K562 (cell line): ENCODE measurements around the gene SLC4A3. TPM values are rescaled to one million over a fixed set of nuclear protein-coding genes. Genes with fewer than 3 reads are reported as not detected.
A peak's percentile ranks its signal among the peaks of the same experiment; 100 is the strongest.

ENCODE experiments used
- ATAC-seq: fragments of 200-7000 bp; cut with Tn5 transposase; 3 replicates; pipeline ENCODE4 v1.9.1; 2020; ENCODE audit warnings: moderate library complexity
- BruUV-seq: library from RNA; stranded (reverse); fragments of 400-500 nt; replicated peaks from 2 replicates; lab custom pipeline; 2021; lab: Mats Ljungman, UMichigan
- CTCF ChIA-PET: fragments of 300-600 bp; formaldehyde crosslinking; extraction: SDS; loops from one replicate; lab custom pipeline; 2021; ENCODE audit warnings: low intra/inter-chr PET ratio; lab: Yijun Ruan, JAX
- POLR2A ChIA-PET: fragments of 300-600, 350-650 bp; sonication (Branson Sonifier 250); formaldehyde crosslinking; extraction: SDS; loops from one replicate; lab custom pipeline; 2021; ENCODE audit warnings: antibody characterized with exemption, inconsistent platforms; lab: Yijun Ruan, JAX
- DNase-seq, 4 experiments: peaks; one replicate each; pipeline versions ENCODE4 v3.0.0 to v3.0.0-alpha.2; 2011 to 2018; ENCODE audit warnings: low spot score in 3 of 4, mixed read lengths in 3 of 4; ENCODE audit errors: extremely low read depth in 1 of 4
- FAIRE-seq: peaks from 2 replicates; lab custom pipeline; 2011; peaks lifted over from hg19 to GRCh38; lab: Jason Lieb, UNC
- H2AFZ ChIP-seq: 2 replicates; pipeline ENCODE4 v1.6.0; 2011; ENCODE audit warnings: low read depth, low read length, control low read depth, inconsistent platforms
- H3K27ac ChIP-seq: fragments of 200-600 bp; 3 replicates; pipeline ENCODE4 v1.8.0; 2011; ENCODE audit warnings: low read depth, mild to moderate bottlenecking, control low read depth, inconsistent platforms, low read length, moderate library complexity, mixed read lengths; ENCODE audit errors: extremely low read depth
- H3K27me3 ChIP-seq, 2 experiments: fragments of 300-600 bp in 1 of 2; 2 replicates in 1 of 2; 3 replicates in 1 of 2; pipeline versions ENCODE4 v1.6.0 to v1.8.0; 2011; ENCODE audit warnings: inconsistent platforms in 2 of 2, low read length in 2 of 2, mild to moderate bottlenecking in 1 of 2, mixed read lengths in 1 of 2, moderate library complexity in 1 of 2; ENCODE audit not compliant: control insufficient read depth in 2 of 2, insufficient read depth in 2 of 2
- H3K36me3 ChIP-seq: fragments of 300-600 bp; 3 replicates; pipeline ENCODE4 v1.8.0; 2011; ENCODE audit warnings: mild to moderate bottlenecking, low read length, inconsistent platforms; ENCODE audit not compliant: control insufficient read depth, insufficient read depth
- H3K4me1 ChIP-seq, 2 experiments: fragments of 200-600 bp in 1 of 2; replicated peaks in 1 of 2; 2 replicates in 1 of 2; 3 replicates in 1 of 2; pipeline versions ENCODE4 v1.5.1 to v1.8.0; 2011; ENCODE audit warnings: inconsistent platforms in 2 of 2, low read length in 2 of 2, mild to moderate bottlenecking in 1 of 2, mixed read lengths in 1 of 2, moderate library complexity in 1 of 2; ENCODE audit not compliant: control insufficient read depth in 2 of 2, insufficient read depth in 2 of 2
- H3K4me2 ChIP-seq: 2 replicates; pipeline ENCODE4 v1.6.1; 2011; ENCODE audit warnings: low read length, control low read depth, inconsistent platforms, mixed read lengths; ENCODE audit not compliant: insufficient read depth
- H3K4me3 ChIP-seq: fragments of 200-600 bp; sonication (generic), shearing (Covaris generic); 2 replicates; pipeline ENCODE4 v1.5.1; 2016; ENCODE audit warnings: control low read depth, inconsistent platforms
- H3K79me2 ChIP-seq: fragments of 200-600 bp; 3 replicates; pipeline ENCODE4 v1.8.0; 2011; ENCODE audit warnings: low read length, inconsistent platforms; ENCODE audit not compliant: control insufficient read depth, insufficient read depth
- H3K9ac ChIP-seq, 2 experiments: 2 replicates each; pipeline versions ENCODE4 v1.6.0 to v1.6.1; 2011; ENCODE audit warnings: low read depth in 2 of 2, low read length in 2 of 2, control low read depth in 1 of 2, inconsistent platforms in 1 of 2, mild to moderate bottlenecking in 1 of 2, mixed read lengths in 1 of 2; ENCODE audit not compliant: insufficient read depth in 1 of 2
- H3K9me1 ChIP-seq: one replicate; pipeline ENCODE4 v1.6.0; 2011; ENCODE audit warnings: inconsistent platforms, mild to moderate bottlenecking, low read length, moderate library complexity; ENCODE audit not compliant: control insufficient read depth, insufficient read depth
- H3K9me3 ChIP-seq: replicated peaks from 2 replicates; pipeline ENCODE4 v1.5.1; 2011; ENCODE audit warnings: low read depth, low read length, inconsistent platforms; ENCODE audit not compliant: control insufficient read depth, insufficient read depth
- H4K20me1 ChIP-seq: replicated peaks from 2 replicates; pipeline ENCODE4 v1.6.1; 2011; ENCODE audit warnings: low read length, inconsistent platforms, mixed read lengths; ENCODE audit not compliant: control insufficient read depth, insufficient read depth
- CCAR2 ChIP-seq: fragments of 200-400 bp; formaldehyde crosslinking; IDR thresholded peaks from 2 replicates; pipeline ENCODE4 v1.6.1; 2017; ENCODE audit warnings: mild to moderate bottlenecking, low read depth, low read length
- CHD2 ChIP-seq: IDR thresholded peaks from 2 replicates; pipeline ENCODE4 v1.6.1; 2011; ENCODE audit warnings: low read depth, low read length
- CREB1 ChIP-seq, 2 experiments: sonication (generic) in 1 of 2; formaldehyde crosslinking in 1 of 2; IDR thresholded peaks; 2 replicates each; pipeline versions ENCODE4 v1.6.1 to v1.8.0; 2012 to 2022; ENCODE audit warnings: inconsistent platforms in 1 of 2, mild to moderate bottlenecking in 1 of 2, missing genetic modification reagents in 1 of 2, moderate library complexity in 1 of 2
- CSDE1 ChIP-seq, 2 experiments: fragments of 450-650 bp; IDR thresholded peaks; 2 replicates each; pipeline ENCODE4 v1.6.1; 2016; ENCODE audit warnings: mild to moderate bottlenecking in 1 of 2
- GTF2A2 ChIP-seq: IDR thresholded peaks from 2 replicates; pipeline ENCODE4 v1.6.1; 2016; ENCODE audit warnings: mild to moderate bottlenecking, missing genetic modification characterization, missing compliant biosample characterization
- MYBL2 ChIP-seq, 2 experiments: fragments of 450-650 bp in 1 of 2; sonication (generic) in 1 of 2; formaldehyde crosslinking in 1 of 2; IDR thresholded peaks; 2 replicates each; pipeline versions ENCODE4 v1.6.1 to v1.8.1; 2017 to 2022; ENCODE audit warnings: borderline replicate concordance in 1 of 2, inconsistent platforms in 1 of 2, low read depth in 1 of 2, mild to moderate bottlenecking in 1 of 2, missing genetic modification reagents in 1 of 2, moderate library complexity in 1 of 2
- MYNN ChIP-seq, 2 experiments: sonication (generic); formaldehyde crosslinking in 1 of 2; IDR thresholded peaks; 2 replicates each; pipeline versions ENCODE4 v1.5.0 to v1.6.1; 2016 to 2020; ENCODE audit warnings: antibody characterized with exemption in 1 of 2, missing genetic modification reagents in 1 of 2
- NCOA1 ChIP-seq: fragments of 450-650 bp; IDR thresholded peaks from 2 replicates; pipeline ENCODE4 v1.6.1; 2016; ENCODE audit warnings: low read depth
- RBFOX2 ChIP-seq: fragments of 200-400 bp; formaldehyde crosslinking; IDR thresholded peaks from 2 replicates; pipeline ENCODE4 v1.6.1; 2017; ENCODE audit warnings: low read depth, mild to moderate bottlenecking, low read length, moderate library complexity
- SAP30 ChIP-seq: fragments of 200-600 bp; sonication (generic); IDR thresholded peaks from 2 replicates; pipeline ENCODE4 v1.6.1; 2012; ENCODE audit warnings: borderline replicate concordance, low read depth, mild to moderate bottlenecking, moderate library complexity, low read length, control low read depth, inconsistent platforms; ENCODE audit not compliant: insufficient read depth, poor library complexity, severe bottlenecking
- SRF ChIP-seq, 2 experiments: fragments of 250-450, 450-650 bp in 1 of 2; sonication (Bioruptor Pico) in 1 of 2; sonication (generic) in 1 of 2; formaldehyde crosslinking; IDR thresholded peaks; 2 replicates each; pipeline versions ENCODE4 v1.5.0 to v1.5.1; 2020 to 2022; ENCODE audit warnings: mild to moderate bottlenecking in 1 of 2, missing genetic modification reagents in 1 of 2
- THRB ChIP-seq: fragments of 450-650 bp; formaldehyde crosslinking; conservative IDR thresholded peaks from 2 replicates; pipeline ENCODE4 v1.4.0; 2022; ENCODE audit warnings: mild to moderate bottlenecking, missing genetic modification characterization
- TOE1 ChIP-seq, 2 experiments: fragments of 450-650 bp in 1 of 2; sonication (generic) in 1 of 2; formaldehyde crosslinking in 1 of 2; IDR thresholded peaks; 2 replicates each; pipeline versions ENCODE4 v1.7.1 to v1.8.0; 2016 to 2022; ENCODE audit warnings: borderline replicate concordance in 2 of 2, mild to moderate bottlenecking in 2 of 2, antibody characterized with exemption in 1 of 2, inconsistent platforms in 1 of 2, low read depth in 1 of 2, missing genetic modification reagents in 1 of 2, moderate library complexity in 1 of 2
- ZNF280B ChIP-seq: fragments of 250-450 bp; sonication (Bioruptor Pico); IDR thresholded peaks from 2 replicates; pipeline ENCODE4 v1.5.1; 2021; ENCODE audit warnings: mild to moderate bottlenecking
- ZNF511 ChIP-seq: sonication (generic); formaldehyde crosslinking; IDR thresholded peaks from 2 replicates; pipeline ENCODE4 v1.8.0; 2022; ENCODE audit warnings: mild to moderate bottlenecking, missing genetic modification reagents
- WGBS: fragments of 100-300 bp; shearing (Covaris generic); methylation state at CpG from one replicate; pipeline ENCODE4 v1.1.6; 2016; ENCODE audit warnings: low coverage, mixed read lengths; ENCODE audit not compliant: insufficient coverage; ENCODE audit errors: missing lambda C conversion rate; 5-methylcytosine and 5-hydroxymethylcytosine counted together
- in situ Hi-C: fragments of 300-500 bp; cut with MboI; formaldehyde crosslinking; loops from 4 replicates; pipeline ENCODE4 v1.15.0; 2018; ENCODE audit warnings: inconsistent platforms, mixed read lengths
- intact Hi-C: fragments of 100-400 bp; cut with micrococcal nuclease; formaldehyde crosslinking; loops from 2 replicates; pipeline ENCODE4 v1.14.2; 2022
- polyA plus RNA-seq, 8 experiments: library from polyadenylated mRNA; depleted of rRNA in 4 of 8; stranded (reverse) in 5 of 8; unstranded in 3 of 8; fragments of >200 nt; fragmentation: Nextera tagmentation in 2 of 8; fragmentation: Illumina TruSeq in 1 of 8; extraction: Ambion mirVana in 2 of 8; extraction: Trizol in 1 of 8; gene quantifications; 2 replicates each; pipeline versions ENCODE4 v1.2.1 to v1.2.3, GENCODE V29; 2011 to 2014; ENCODE audit warnings: inconsistent platforms in 1 of 8, missing spikeins in 1 of 8
- total RNA-seq, 7 experiments: library from RNA; depleted of rRNA in 6 of 7; stranded (reverse); fragments of >200 nt in 6 of 7; fragmentation: Illumina TruSeq in 2 of 7; extraction: Trizol in 2 of 7; gene quantifications; 2 replicates each; pipeline versions ENCODE4 v1.2.1 to v1.2.3, GENCODE V29; 2011 to 2021; ENCODE audit warnings: low replicate concordance in 1 of 7

SLC4A3 gene
- total and polyA plus RNA-seq, 9 of the 15 experiments (the other 6 are each of a cell fraction or from before 2014, with no cell fraction given), result 0.04 to 0.31 (median 0.16) TPM; not detected in 5

- no peak for TF ChIP-seq ZNF280B (CRISPR knock-in tag)
- no peak for TF ChIP-seq GTF2A2
- TF ChIP-seq CCAR2, result no peak
- TF ChIP-seq THRB (CRISPR knock-in tag), result no peak
These were observed 15.1 kb downstream of the SLC4A3 start (continued) for GRCh38 chr2:219642465-219643083.

- Histone ChIP-seq H3K9me1 (no peaks in the 10 kb centered on the region), H3K9ac (peak overlapping the region in 1 of 2 experiments; percentile 27; a peak in 1 of 4 replicates), H3K27me3 (no peaks in the 10 kb centered on the region), H3K27ac (no peak overlapping the region), H3K36me3 (no peaks in the 10 kb centered on the region), H3K4me2 (0 out of 2 replicates have a peak overlapping the region, but pooled peaks have one; percentile 46), H3K4me3 (no peak overlapping the region), H2AFZ (peak overlapping the region; percentile 87), H3K79me2 (no peaks in the 10 kb centered on the region), H3K9me3 (no peaks in the 10 kb centered on the region), H4K20me1 (no peaks in the 10 kb centered on the region), H3K4me1 (peaks cover 28 to 37% of the 10 kb centered on the region in 2 experiments; a peak in 4 of 5 replicates)
- CTCF ChIA-PET, result interaction anchor here (1.2 to 4.0 kb wide), 2 partner anchors 101 to 240 kb away, joined by 5 to 80 read pairs; partner anchors contain the start of genes CHPF and TMEM198
- POLR2A ChIA-PET, result interaction anchor here (1.1 kb wide), 1 partner anchor 107 kb away, joined by 4 read pairs; no protein-coding TSS in a partner anchor
- BruUV-seq, result no TSS peak
- in situ Hi-C loops, result loop anchor here (5.0 kb wide), 1 partner anchor 101 kb away; the partner anchor contains the start of genes CHPF and TMEM198
- no peak for ATAC-seq
- intact Hi-C loops, result loop anchor here (5.0 kb wide), 1 partner anchor 241 kb away; no protein-coding TSS in a partner anchor
- WGBS, result 45% methylated on average over 4 of the region's 7 CpGs
- DNase-seq, result no peak
- FAIRE-seq, result no peak
- no peak for TF ChIP-seq NCOA1
- TF ChIP-seq CREB1 (IDR thresholded peaks at IDR 0.05), result no peak
- no peak for TF ChIP-seq CREB1 (CRISPR knock-in tag; IDR thresholded peaks at IDR 0.05)
- TF ChIP-seq RBFOX2, result no peak
- TF ChIP-seq ZNF511, result no peak
- TF ChIP-seq SRF (CRISPR knock-in tag; IDR thresholded peaks at IDR 0.05), result no peak
- no peak for TF ChIP-seq CSDE1 (IDR thresholded peaks at IDR 0.05)
- no peak for TF ChIP-seq CHD2
- no peak for TF ChIP-seq TOE1 (IDR thresholded peaks at IDR 0.05; ENCODE audit: borderline replicate concordance)
- TF ChIP-seq TOE1 (CRISPR knock-in tag; IDR thresholded peaks at IDR 0.05; ENCODE audit: borderline replicate concordance, low read depth), result no peak
- no peak for TF ChIP-seq SAP30
- TF ChIP-seq MYNN (IDR thresholded peaks at IDR 0.05), result no peak
- TF ChIP-seq MYNN (CRISPR knock-in tag; IDR thresholded peaks at IDR 0.05), result no peak
- no peak for TF ChIP-seq MYBL2 (IDR thresholded peaks at IDR 0.05; ENCODE audit: low read depth)
- TF ChIP-seq MYBL2 (CRISPR knock-in tag; IDR thresholded peaks at IDR 0.05; ENCODE audit: borderline replicate concordance), result no peak
These were observed 15.6 kb downstream of the SLC4A3 start for GRCh38 chr2:219643084-219643473.
